ENCODE data around the gene LRRK1. TPM values are rescaled to one million over a fixed set of nuclear protein-coding genes. Genes with fewer than 3 reads are reported as not detected.

Gene LRRK1
- polyA plus RNA-seq, 1 experiment: 16.9 TPM

DNA sequence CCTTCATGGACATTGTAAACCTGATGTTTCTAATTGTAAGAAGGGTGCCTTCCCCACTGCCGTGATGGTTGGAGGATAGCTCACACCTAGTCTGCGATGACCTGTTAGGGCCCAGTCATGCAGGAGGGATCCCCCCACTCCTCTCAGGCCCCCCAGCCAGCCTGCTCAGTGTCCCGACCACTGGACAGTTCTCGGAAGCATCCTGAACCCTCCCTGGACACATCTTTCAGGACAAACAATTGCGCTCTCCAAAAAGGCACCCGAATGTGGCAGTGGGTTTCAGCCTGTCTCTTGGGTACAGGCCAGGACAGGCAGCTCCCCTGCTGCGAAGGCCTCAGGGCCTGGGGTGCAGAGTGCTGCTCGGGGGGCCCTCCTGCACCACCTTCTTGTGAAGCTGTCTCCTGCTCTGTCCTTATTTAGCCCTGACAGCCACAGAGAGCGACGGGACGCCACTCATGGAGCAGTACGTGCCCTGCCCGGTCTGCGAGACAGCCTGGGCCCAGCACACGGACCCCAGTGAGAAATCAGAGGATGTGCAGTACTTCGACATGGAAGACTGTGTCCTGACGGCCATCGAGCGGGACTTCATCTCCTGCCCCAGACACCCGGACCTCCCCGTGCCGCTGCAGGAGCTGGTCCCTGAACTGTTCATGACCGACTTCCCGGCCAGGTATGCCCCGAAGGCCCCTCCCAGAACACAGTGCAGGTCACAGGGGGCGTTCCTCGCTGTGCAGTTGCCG is 132.3 kb downstream of the LRRK1 start:
- no peak for TF ChIP-seq CTCF (IDR thresholded peaks at IDR 0.05; ENCODE audit: insufficient read depth, low read depth, low read length)
- ChIA-PET CTCF (interaction anchor here (0.7 kb wide), 1 partner anchor 12 kb away, joined by 3 read pairs; no protein-coding TSS in a partner anchor), POLR2A (no interaction called here)
- Histone ChIP-seq H3K4me3 (ENCODE audit: low read depth, low read length) (no peak overlapping the region), H3K27me3 (ENCODE audit: control insufficient read depth, insufficient read depth, low read length) (no peaks in the 10 kb centered on the region), H3K36me3 (ENCODE audit: control insufficient read depth, insufficient read depth, low read length) (peaks cover 32% of the 10 kb centered on the region)
- no peak for DNase-seq (ENCODE audit: low read depth)

DNA sequence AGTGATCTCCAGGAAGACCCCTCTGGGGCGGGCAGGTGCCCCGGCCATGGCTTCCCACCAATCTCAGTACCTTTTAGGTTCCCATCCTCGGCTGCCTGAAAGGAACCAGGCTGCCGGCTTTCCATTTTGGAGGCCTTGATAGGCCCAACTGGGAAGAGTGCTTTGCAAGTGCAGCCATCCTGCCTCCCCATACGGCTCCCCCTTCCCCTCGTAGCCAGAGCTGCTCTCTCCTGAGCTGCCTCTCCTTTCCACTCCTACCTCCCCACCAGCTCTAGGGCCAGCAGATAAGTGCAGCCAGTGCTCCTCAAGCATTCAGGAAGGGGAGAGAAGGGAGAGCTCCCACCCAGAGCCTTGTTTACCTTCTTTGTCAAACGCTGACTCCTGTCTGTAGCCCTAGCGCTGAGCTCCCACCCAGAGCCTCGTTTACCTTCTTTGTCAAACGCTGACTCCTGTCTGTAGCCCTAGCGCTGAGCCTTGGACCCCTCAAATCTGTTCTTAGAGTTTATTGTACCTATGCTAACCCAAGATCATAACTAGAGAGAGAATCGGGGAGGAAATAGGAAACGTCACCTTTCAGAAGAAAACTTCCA is 133.0 kb downstream of the LRRK1 start:
- ChIA-PET CTCF (no interaction called here), POLR2A (no interaction called here)
- H3K4me3 ChIP-seq (ENCODE audit: low read depth, low read length): no peak overlapping the region
- no peaks in the 10 kb centered on the region for H3K27me3 ChIP-seq (ENCODE audit: control insufficient read depth, insufficient read depth, low read length)
- no peak for DNase-seq (ENCODE audit: low read depth)
- TF ChIP-seq CTCF (IDR thresholded peaks at IDR 0.05; ENCODE audit: insufficient read depth, low read depth, low read length): no peak
- peaks cover 34% of the 10 kb centered on the region for H3K36me3 ChIP-seq (ENCODE audit: control insufficient read depth, insufficient read depth, low read length)

- POLR2A ChIA-PET: no interaction called here
- Histone ChIP-seq H3K36me3 (ENCODE audit: control insufficient read depth, insufficient read depth, low read length) (peaks cover 37% of the 10 kb centered on the region), H3K4me3 (ENCODE audit: low read depth, low read length) (no peak overlapping the region), H3K27me3 (ENCODE audit: control insufficient read depth, insufficient read depth, low read length) (no peaks in the 10 kb centered on the region)
- no peak for TF ChIP-seq CTCF (IDR thresholded peaks at IDR 0.05; ENCODE audit: insufficient read depth, low read depth, low read length)
- CTCF ChIA-PET: no interaction called here
- DNase-seq (ENCODE audit: low read depth): no peak
Measured at GRCh38 chr15:101052681-101053121, 133.5 kb downstream of the LRRK1 start.

- POLR2A ChIA-PET: no interaction called here
Measured at GRCh38 chr15:101053261-101053660, 134.1 kb downstream of the LRRK1 start.

More at GRCh38 chr15:101053261-101053660, 134.1 kb downstream of the LRRK1 start:
- Histone ChIP-seq H3K27me3 (ENCODE audit: control insufficient read depth, insufficient read depth, low read length) (no peaks in the 10 kb centered on the region), H3K4me3 (ENCODE audit: low read depth, low read length) (no peak overlapping the region), H3K36me3 (ENCODE audit: control insufficient read depth, insufficient read depth, low read length) (peaks cover 43% of the 10 kb centered on the region)
- CTCF ChIA-PET: no interaction called here
- no peak for TF ChIP-seq CTCF (IDR thresholded peaks at IDR 0.05; ENCODE audit: insufficient read depth, low read depth, low read length)
- no peak for DNase-seq (ENCODE audit: low read depth)

Data from BJ (cell line).